Activated T-helper 1 cell treated with anti-CD3 and anti-CD28 coated beads, Interleukin-12 subunit alpha, Interleukin-12 subunit beta, Interleukin-2, Interleukin-4 antibody, amounts not matched to agents 30 ng/mL and 10 ng/mL and 1 ng/mL, durations not matched to agents 14 hours and 24 hours and 36 hours (primary cell): ENCODE measurements around the gene PPP1R1B. TPM values are rescaled to one million over a fixed set of nuclear protein-coding genes. Genes with fewer than 3 reads are reported as not detected.
A peak's percentile ranks its signal among the peaks of the same experiment; 100 is the strongest.

Experiments
- DNase-seq: peaks from one replicate; pipeline ENCODE4 v3.0.0; 2021; ENCODE audit warnings: low spot score
- H3K27ac Mint-ChIP-seq: one replicate; pipeline ENCODE4 v1.8.0; 2021; ENCODE audit warnings: mild to moderate bottlenecking, mixed read lengths
- H3K27me3 Mint-ChIP-seq: one replicate; pipeline ENCODE4 v1.8.0; 2022; ENCODE audit warnings: mild to moderate bottlenecking, moderate library complexity, mixed read lengths; ENCODE audit not compliant: insufficient read depth
- H3K36me3 Mint-ChIP-seq: one replicate; pipeline ENCODE4 v1.8.0; 2021; ENCODE audit warnings: low read depth, mixed read lengths
- H3K4me1 Mint-ChIP-seq: one replicate; pipeline ENCODE4 v1.8.0; 2021; ENCODE audit warnings: low read depth, mixed read lengths
- H3K4me3 Mint-ChIP-seq: one replicate; pipeline ENCODE4 v1.8.0; 2021; ENCODE audit warnings: mild to moderate bottlenecking, moderate library complexity, mixed read lengths
- H3K9me3 Mint-ChIP-seq: one replicate; pipeline ENCODE4 v1.8.0; 2021; ENCODE audit warnings: mixed read lengths
- intact Hi-C: fragments of 100-400 bp; cut with micrococcal nuclease; formaldehyde crosslinking; loops from one replicate; pipeline ENCODE4 v1.15.1; 2024
- total RNA-seq: library from RNA; stranded (reverse); gene quantifications from 2 replicates; pipeline ENCODE4 v1.2.3, GENCODE V29; 2022

PPP1R1B gene
- total RNA-seq, 1 donor from 2014 or later = not detected

GRCh38 chr17:39677072-39677471 is 50.3 kb downstream of the PPP1R1B start:
- Mint-ChIP-seq H3K36me3 (peaks cover 16% of the 10 kb centered on the region), H3K27ac (no peak overlapping the region), H3K4me3 (no peak overlapping the region), H3K27me3 (peaks cover 2% of the 10 kb centered on the region), H3K9me3 (no peaks in the 10 kb centered on the region), H3K4me1 (peaks cover 52% of the 10 kb centered on the region)
- intact Hi-C loops = no loop called here
- no peak for DNase-seq

- Mint-ChIP-seq H3K9me3 (no peaks in the 10 kb centered on the region), H3K27me3 (peaks cover 2% of the 10 kb centered on the region), H3K4me1 (peaks cover 52% of the 10 kb centered on the region), H3K36me3 (peaks cover 16% of the 10 kb centered on the region), H3K4me3 (no peak overlapping the region), H3K27ac (no peak overlapping the region)
- DNase-seq = no peak
- intact Hi-C loops = no loop called here
Observed at GRCh38 chr17:39677542-39678339, 51.0 kb downstream of the PPP1R1B start.

DNA sequence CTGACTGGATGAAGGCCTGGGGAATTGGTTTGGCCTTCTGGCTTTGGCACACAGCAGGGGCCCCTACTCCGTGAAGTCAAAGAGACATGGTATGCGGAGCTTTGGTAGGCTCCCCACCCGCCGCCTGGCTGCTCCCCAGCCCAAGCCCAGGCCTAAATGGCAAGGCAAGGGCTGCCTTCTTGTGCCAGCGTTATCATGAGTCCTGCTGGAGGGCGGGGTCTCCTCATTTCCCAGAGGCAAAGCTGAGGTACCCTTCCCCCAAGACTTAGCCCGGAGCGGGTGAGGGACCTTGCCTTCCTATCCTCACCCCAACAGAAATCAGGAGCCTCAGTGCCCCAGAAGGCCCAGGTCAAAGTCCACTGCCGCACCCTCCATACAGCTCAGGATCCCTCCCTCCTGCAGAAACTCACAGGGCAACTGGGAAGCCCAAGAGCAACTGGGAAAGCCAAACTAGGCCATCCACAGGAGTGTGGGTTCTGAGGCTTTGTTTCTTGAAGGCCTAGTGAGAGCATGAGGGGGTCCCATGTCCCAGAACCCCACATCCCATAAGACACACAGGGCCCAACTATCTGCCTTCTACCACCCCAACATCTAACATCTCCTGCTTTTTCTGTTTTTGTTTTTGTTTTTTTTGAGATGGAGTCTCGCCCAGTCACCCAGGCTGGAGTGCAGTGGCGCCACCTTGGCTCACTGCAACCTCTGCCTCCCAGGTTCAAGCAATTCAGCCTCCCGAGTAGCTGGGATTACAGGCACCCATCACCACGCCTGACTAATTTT is 51.8 kb downstream of the PPP1R1B start:
- Mint-ChIP-seq H3K4me1 (peaks cover 52% of the 10 kb centered on the region), H3K27me3 (no peaks in the 10 kb centered on the region), H3K4me3 (no peak overlapping the region), H3K9me3 (no peaks in the 10 kb centered on the region), H3K27ac (no peak overlapping the region), H3K36me3 (peaks cover 17% of the 10 kb centered on the region)
- intact Hi-C loops = loop anchor here (1.0 kb wide), 1 partner anchor 10 kb away; the partner anchor contains the start of gene PGAP3
- no peak for DNase-seq

GRCh38 chr17:39679521-39680192 is 52.9 kb downstream of the PPP1R1B start:
- H3K36me3 Mint-ChIP-seq = peaks cover 17% of the 10 kb centered on the region
- no peaks in the 10 kb centered on the region for H3K27me3 Mint-ChIP-seq
- peak overlapping the region; percentile 85 for H3K27ac Mint-ChIP-seq
- no peak overlapping the region for H3K4me3 Mint-ChIP-seq
- H3K9me3 Mint-ChIP-seq = no peaks in the 10 kb centered on the region
- intact Hi-C loops = loop anchor here (1.0 kb wide), 1 partner anchor 9 kb away; the partner anchor contains the start of gene PGAP3
- DNase-seq = peak; percentile 22
- H3K4me1 Mint-ChIP-seq = peaks cover 52% of the 10 kb centered on the region

GRCh38 chr17:39683295-39683939 is 56.7 kb downstream of the PPP1R1B start:
- H3K27me3 Mint-ChIP-seq = no peaks in the 10 kb centered on the region
- H3K4me1 Mint-ChIP-seq = peaks cover 39% of the 10 kb centered on the region
- H3K36me3 Mint-ChIP-seq = peaks cover 24% of the 10 kb centered on the region
- intact Hi-C loops = no loop called here
- no peak overlapping the region for H3K4me3 Mint-ChIP-seq
- no peaks in the 10 kb centered on the region for H3K9me3 Mint-ChIP-seq
- DNase-seq = no peak
- no peak overlapping the region for H3K27ac Mint-ChIP-seq

DNA sequence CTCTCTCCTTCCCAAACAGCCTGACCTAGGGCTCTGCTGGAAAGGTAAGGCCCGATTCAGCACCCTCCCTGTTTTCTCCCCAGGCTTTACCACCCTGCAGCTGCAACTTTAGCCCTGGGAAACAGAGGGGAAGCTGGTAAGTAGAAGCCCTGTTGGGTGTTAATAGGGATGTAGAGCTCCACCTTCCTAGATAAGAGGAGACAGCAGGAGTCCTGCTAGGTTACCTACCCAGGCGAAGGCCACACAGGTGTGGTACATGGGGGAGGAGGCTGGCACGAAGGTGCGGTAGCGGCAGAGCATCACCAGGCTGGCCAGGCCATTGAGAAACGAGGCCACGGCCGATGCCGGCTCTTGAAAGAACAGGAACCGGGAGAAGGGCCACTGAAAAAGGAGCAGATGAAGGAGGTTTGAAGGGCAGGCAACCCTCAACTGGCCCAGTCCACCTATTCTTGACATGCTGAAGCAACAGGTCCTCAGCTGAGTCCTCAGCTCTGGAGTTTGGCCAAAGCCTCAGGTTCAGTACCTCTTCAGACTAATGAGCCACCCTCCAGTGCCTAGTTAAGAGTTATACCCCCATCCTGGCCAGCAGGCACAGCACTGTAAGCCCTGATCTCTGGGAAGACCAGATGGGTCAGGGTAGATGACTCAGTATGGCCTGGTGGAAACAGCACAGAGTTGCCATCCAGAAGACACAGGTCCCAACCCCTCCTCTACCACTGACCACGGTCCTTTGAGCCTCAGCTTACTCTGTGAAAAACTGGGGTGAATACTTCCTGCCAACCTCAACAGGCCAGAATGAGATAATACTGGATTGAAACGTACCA is 57.8 kb downstream of the PPP1R1B start:
- no peak for DNase-seq
- no peak overlapping the region for H3K27ac Mint-ChIP-seq
- peaks cover 25% of the 10 kb centered on the region for H3K36me3 Mint-ChIP-seq
- intact Hi-C loops = loop anchor here (5.0 kb wide), 1 partner anchor 178 kb away; the partner anchor contains the start of gene IKZF3
- H3K27me3 Mint-ChIP-seq = no peaks in the 10 kb centered on the region
- H3K4me1 Mint-ChIP-seq = peaks cover 36% of the 10 kb centered on the region
- H3K9me3 Mint-ChIP-seq = no peaks in the 10 kb centered on the region
- H3K4me3 Mint-ChIP-seq = no peak overlapping the region

Other genes with a start within 250 kb of the PPP1R1B start
- gene FBXL20, start 225.3 kb upstream of the PPP1R1B start, total RNA-seq = 20.1 and 25.6 TPM in 2 replicates
- 72.0 and 73.4 TPM in 2 replicates for gene MED1, start 175.7 kb upstream of the PPP1R1B start, total RNA-seq
- gene CDK12, start 165.5 kb upstream of the PPP1R1B start, total RNA-seq = 97.4 and 99.5 TPM in 2 replicates
- not detected in 2 replicates for gene NEUROD2, start 19.0 kb upstream of the PPP1R1B start, total RNA-seq
- gene STARD3, start 10.2 kb downstream of the PPP1R1B start, total RNA-seq = 54.7 and 65.3 TPM in 2 replicates
- 0.96 and 1.4 TPM in 2 replicates for gene TCAP, start 38.4 kb downstream of the PPP1R1B start, total RNA-seq
- not detected in 2 replicates for gene PNMT, start 41.5 kb downstream of the PPP1R1B start, total RNA-seq
- gene PGAP3, start 61.1 kb downstream of the PPP1R1B start, total RNA-seq = 14.4 and 16.9 TPM in 2 replicates
- gene ERBB2, start 73.1 kb downstream of the PPP1R1B start, total RNA-seq = 2.5 and 3.0 TPM in 2 replicates
- gene MIEN1, start 103.6 kb downstream of the PPP1R1B start, total RNA-seq = 33.3 and 37.1 TPM in 2 replicates
- gene GRB7, start 111.0 kb downstream of the PPP1R1B start, total RNA-seq = 0.64 and 0.73 TPM in 2 replicates
- 22.8 and 25.1 TPM in 2 replicates for gene IKZF3, start 237.4 kb downstream of the PPP1R1B start, total RNA-seq
- 0.37 TPM in 1 of 2 replicates, not detected in the other for gene ZPBP2, start 241.2 kb downstream of the PPP1R1B start, total RNA-seq